ENCODE measurements around the gene CBFA2T3.

CBFA2T3 gene

GRCh38 chr16:88869673-88869980 is 107.4 kb downstream of the CBFA2T3 start:
- no peak for DNase-seq

DNA sequence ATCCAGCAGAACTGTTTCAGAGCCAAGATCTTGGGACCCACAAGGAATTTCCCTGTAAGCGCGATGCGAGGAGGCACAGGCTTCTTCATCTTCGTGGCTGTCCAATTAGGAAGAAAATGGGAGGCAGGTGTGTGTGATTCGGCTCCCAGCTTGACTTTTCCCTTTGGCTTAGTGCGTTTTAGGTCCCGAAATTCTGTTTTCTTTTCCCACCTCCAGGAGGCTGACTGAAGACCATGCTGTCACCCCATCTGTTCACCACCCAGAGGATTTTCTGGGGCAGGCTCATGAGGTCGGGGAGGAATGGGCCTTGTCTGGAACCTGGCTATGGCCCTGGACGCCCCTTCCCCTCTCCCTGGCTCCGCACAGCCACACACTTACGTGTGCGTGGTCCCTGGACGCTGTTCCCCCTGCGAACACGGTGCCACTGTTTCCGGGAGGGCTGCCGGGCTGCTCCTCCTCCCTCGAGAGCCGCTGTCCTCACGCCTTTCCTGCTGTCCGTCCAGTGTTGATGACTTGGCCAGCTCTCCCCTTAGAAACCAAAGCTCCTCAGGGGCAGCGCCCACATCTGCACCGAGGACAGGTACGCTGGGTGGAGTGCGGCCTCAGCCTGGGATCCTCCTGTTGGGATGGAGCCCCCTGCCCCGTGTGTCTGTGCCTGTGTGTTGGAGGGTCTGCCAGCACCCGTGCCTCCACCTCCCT is 107.9 kb downstream of the CBFA2T3 start:
- DNase-seq = no peak

DNA sequence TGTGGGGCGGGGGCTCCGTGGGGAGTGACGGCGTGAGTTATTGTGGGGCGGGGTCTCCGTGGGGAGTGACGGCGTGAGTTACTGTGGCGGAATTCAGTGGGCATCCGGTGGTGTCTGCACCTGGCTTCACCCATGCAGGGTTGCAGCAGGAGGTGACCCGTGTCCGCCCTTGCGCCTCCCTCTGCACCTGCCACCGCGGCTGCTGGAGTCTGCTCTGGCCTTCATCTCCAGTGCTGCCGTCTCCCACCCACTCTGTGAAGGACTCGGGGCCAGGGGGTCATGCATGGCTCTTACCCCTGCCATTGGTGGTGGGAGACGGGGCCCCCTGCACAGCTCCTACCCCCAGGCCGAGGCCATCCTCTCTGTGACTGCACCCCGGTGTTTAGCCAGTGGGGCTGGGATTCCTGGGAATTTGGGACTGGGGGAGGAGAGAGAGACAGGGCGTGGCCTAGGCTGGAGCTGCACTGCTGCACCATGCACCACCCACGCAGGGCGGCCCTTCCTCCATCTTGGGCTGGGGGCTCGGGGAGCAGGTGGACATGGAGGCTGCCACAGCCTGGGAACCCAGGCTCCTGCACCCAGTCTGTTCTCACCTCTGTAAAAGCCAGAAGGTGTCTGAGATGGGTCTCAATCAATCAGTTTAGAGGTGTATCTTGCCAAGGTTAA is 109.3 kb downstream of the CBFA2T3 start:
- DNase-seq = no peak

DNA sequence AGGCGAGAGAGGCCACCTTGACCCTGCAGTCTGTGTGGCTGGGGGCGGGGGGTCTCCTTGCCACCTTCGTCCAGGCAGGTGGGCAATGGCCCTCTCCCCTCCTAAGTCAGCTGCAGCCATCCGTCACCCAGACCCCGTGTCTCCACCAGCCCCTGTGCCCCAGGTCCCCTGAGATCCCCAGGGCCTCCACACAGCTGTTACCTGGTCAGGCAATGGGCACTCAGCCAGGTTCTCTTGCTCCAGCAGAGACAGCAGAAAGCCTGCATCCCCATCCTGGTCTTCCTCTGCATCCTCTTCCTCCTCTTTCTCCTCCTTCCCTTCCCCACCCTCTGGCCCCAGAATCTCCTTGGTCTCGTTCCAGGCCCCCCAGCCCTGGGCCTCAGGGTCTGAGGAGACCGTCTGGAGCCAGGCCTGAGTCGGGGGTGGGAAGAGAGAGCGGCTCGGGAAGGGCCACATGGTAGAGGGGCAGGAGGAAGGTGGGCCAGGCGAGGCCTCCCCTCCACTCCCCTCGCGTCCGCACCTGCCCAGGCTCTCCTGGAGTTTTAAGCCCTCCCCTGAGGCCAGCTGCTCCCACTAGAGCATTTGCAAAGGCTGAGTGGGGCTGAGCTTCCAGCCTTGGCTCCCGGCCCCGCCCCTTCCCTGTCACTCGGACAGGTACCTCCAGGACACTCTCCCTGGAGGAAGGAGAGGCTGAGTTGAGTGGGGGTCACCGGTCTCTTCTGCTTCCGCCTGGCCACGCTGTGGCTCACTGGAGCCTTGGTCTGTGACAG is 110.7 kb downstream of the CBFA2T3 start, which contains the start of gene PABPN1L:
TSS of gene PABPN1L (minus strand) at position 510 of the 770 bp plus-strand sequence. CDS start at position 456, 54 bp downstream.
- no peak for DNase-seq

GRCh38 chr16:88865742-88866141 is 111.3 kb downstream of the CBFA2T3 start:
- DNase-seq = no peak

- no peak for DNase-seq
These were observed 111.7 kb downstream of the CBFA2T3 start for GRCh38 chr16:88865310-88865709.

DNA sequence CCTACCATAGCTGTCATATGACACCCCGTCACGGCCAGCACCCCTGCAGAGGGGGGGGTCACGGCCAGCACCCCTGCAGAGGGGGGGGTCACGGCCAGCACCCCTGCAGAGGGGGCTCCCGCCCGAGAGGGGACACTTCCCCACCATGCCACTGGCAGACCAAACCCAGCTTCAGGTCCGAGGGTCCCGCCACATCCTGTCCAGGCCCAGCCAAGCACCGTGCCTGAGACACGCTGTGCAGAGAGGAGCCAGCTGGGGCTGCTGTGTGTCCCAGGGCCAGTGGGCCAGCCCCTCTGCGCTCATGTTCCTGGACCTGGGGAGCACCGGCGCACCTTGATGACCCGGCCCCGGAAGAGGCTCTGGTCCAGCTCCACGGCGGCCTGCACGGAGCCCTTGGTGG is 112.5 kb downstream of the CBFA2T3 start:
- DNase-seq = no peak

- no peak for DNase-seq
These were observed 112.9 kb downstream of the CBFA2T3 start for GRCh38 chr16:88864099-88864498.

DNA sequence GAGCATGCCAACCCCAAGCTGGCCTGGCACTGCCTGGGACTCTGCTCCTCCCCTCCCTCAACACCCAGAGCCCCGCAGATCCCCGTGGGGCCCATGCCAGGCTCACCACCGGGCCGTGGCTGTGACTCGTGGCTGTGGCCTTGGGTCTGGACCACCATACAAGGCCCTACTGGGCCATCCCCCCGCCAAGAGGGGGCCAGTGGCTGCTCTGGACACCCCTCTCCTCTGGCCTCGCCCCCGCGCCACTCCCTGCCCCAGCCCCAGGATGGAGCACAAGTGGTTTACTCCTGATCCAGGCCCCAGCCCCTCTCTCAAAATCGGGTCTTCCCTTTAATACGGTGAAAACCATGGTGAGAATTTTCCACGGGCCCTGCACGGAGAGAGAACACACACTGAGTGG is 113.6 kb downstream of the CBFA2T3 start:
- no peak for DNase-seq

GRCh38 chr16:88862968-88863367 is 114.0 kb downstream of the CBFA2T3 start:
- DNase-seq = no peak

- DNase-seq = no peak
These were observed 115.6 kb downstream of the CBFA2T3 start for GRCh38 chr16:88861359-88861758.

DNA sequence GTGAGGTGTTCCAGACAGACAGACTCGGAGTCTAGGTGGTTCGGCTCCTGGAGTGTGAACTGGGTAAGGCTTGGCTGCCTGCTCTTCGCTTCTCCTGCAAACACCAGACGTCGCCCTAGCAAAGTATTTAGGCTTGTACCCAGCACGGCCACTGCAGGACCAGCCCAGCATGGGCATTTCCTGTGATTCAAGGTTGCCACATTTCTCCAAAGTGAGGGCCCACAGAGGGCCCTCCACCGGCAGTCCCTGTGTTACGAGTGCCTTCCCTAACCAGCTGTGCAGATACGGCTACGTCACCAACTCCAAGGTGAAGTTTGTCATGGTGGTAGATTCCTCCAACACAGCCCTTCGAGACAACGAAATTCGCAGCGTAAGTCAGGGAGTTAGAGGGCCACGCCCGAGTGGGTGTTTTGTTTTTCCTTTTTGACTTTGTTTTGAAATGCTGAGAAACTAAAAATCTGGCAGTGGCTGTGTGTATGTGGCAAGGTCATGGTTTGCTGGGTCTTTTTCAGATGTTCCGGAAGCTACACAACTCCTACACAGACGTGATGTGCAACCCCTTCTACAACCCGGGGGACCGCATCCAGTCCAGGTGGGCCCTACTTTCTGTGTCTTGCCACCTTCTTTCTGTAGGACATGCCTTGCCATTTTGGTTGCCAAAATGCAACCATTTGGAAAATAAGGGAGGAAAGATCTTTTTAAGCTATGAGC is 117.5 kb downstream of the CBFA2T3 start:
- no peak for DNase-seq

GRCh38 chr16:88857728-88858339 is 119.2 kb downstream of the CBFA2T3 start:
- DNase-seq = peak; percentile 84

- peak; percentile 99 for DNase-seq
These were observed 119.9 kb downstream of the CBFA2T3 start, which contains the start of the genes GALNS and TRAPPC2L for GRCh38 chr16:88856828-88857727. Gene GALNS (minus strand): TSS chr16:88856947. CDS start chr16:88856877, 70 bp downstream. Gene TRAPPC2L (plus strand): TSS chr16:88857127. CDS start chr16:88857151, 24 bp downstream.

- DNase-seq = peak; percentile 37
These were observed 120.7 kb downstream of the CBFA2T3 start for GRCh38 chr16:88856122-88856827.

GRCh38 chr16:88855736-88856121 is 121.3 kb downstream of the CBFA2T3 start:
- no peak for DNase-seq

DNA sequence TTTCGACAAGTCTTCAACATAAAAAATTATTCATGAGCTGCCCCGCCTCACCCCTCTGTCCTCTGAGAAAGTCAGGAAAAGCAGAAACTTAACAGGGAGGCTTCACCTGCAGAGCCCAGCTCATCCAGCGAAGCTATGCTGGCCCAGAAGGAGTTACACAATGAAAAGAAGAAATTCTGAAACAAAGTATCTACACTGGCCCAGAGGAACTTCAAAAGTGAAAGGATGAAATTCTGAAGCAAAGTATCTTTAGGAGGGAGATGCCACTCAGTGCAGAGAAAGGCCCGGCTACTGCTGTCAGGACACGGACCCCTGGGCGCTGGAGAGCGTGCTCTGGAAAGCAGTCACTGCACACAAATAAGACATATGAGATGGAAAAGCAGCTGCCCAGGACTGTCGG is 121.8 kb downstream of the CBFA2T3 start:
- DNase-seq = no peak

DNA sequence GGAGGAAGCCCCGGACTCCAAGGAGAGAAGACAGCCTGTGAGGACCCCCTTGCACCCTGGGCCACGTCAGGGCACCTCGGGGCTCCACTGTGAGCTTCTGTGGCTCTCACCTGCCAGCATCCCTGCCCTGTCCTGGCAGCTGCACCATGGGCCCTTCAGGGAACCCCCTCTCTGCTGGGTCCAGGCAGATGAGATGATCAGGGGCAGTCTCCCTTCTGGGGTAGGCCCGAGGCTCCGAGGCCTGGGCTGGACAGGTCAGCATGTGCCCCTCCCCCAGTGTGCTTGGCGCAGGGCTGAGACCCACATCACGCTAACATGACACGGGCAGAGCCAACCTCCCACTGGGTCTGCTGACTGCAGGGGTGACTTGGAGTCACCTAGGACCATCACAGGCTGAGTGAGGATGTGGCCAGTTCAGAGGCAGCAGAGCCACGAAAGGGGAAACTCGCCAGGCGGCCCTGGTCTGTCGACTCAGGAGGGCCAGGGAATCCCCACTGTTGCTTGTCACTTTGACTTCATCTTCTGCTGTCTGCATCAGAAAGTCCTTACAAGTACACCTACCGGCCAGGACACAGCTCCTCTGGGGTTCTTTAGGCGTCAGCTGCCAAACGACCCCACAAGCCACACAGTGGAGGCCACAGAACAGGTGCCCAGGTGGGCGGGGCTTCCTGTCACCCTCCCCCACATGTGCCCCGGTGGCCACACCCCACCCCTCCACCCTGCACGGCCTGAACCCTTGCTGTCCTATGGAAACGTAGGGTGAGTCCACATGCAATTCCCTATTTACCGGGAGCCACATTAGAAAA is 122.5 kb downstream of the CBFA2T3 start:
- DNase-seq = no peak

DNA sequence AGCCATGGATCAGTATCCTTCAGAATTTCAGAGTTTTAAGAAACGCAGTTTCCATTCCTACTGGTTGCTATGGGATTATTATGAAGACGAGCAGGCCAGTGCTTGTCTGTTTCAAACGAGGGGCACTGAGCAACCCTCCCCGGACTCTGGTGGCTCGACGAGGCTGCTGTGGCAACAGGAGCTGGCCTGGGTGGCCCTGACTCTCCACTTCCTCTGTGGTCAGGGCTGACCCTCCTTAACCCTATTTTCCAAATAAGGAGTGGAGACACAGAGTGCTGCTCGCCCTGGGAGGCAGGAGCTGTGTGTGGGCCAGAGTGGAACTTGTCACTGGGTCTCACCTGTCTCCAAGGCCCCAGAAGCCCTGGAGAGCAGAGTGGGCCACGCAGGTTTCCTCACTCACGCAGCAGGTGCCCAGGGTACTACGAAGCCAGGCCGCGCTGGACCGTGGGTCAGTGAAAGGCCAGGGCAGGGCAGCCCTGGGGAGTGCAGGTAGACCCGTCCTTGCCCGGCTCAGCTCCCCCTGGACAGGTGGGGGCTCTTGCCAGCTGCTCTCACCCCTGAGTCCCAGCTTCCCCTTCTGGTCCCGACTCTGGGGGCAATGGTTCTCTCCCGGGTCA is 123.6 kb downstream of the CBFA2T3 start:
- no peak for DNase-seq

All from eye (tissue), 1 donor.